GM10847 (cell line): ENCODE measurements around the gene KLLN.

ENCODE experiments used
- POLR2A ChIP-seq: IDR thresholded peaks from 2 replicates; pipeline ENCODE4 v1.6.1; 2011; ENCODE audit not compliant: insufficient read length; ENCODE audit errors: extremely low read depth

KLLN gene

GRCh38 chr10:87863053-87863943, at the start of gene KLLN, which contains the start of gene PTEN:
Gene KLLN, minus strand, starts transcription at chr10:87863533. Its CDS starts 1,046 bp downstream, at chr10:87862487.
Gene PTEN, plus strand, starts transcription at chr10:87863625. Its CDS starts 845 bp downstream, at chr10:87864470.
- peak; percentile 77 for TF ChIP-seq POLR2A

GRCh38 chr10:87896216-87896615, 32.9 kb upstream of the KLLN start:
- TF ChIP-seq POLR2A = no peak

- no peak for TF ChIP-seq POLR2A
Observed at GRCh38 chr10:87895430-87895829, 32.1 kb upstream of the KLLN start.

- TF ChIP-seq POLR2A = no peak
Observed at GRCh38 chr10:87887548-87888289, 24.4 kb upstream of the KLLN start.

- no peak for TF ChIP-seq POLR2A
Observed at GRCh38 chr10:87887146-87887545, 23.8 kb upstream of the KLLN start.

GRCh38 chr10:87886635-87887034, 23.3 kb upstream of the KLLN start:
- TF ChIP-seq POLR2A = no peak

- no peak for TF ChIP-seq POLR2A
Observed at GRCh38 chr10:87882555-87883294, 19.4 kb upstream of the KLLN start.

GRCh38 chr10:87880336-87880735, 17.0 kb upstream of the KLLN start:
- no peak for TF ChIP-seq POLR2A

GRCh38 chr10:87878664-87879459, 15.5 kb upstream of the KLLN start:
- no peak for TF ChIP-seq POLR2A

- no peak for TF ChIP-seq POLR2A
Observed at GRCh38 chr10:87875929-87876571, 12.7 kb upstream of the KLLN start.

- no peak for TF ChIP-seq POLR2A
Observed at GRCh38 chr10:87873656-87874055, 10.3 kb upstream of the KLLN start.

GRCh38 chr10:87872828-87873227, 9.5 kb upstream of the KLLN start:
- no peak for TF ChIP-seq POLR2A

- TF ChIP-seq POLR2A = no peak
Observed at GRCh38 chr10:87869773-87870551, 6.6 kb upstream of the KLLN start.
